Cardiac septum (tissue), 1 donor: ENCODE results near the gene PITRM1. TPM values are rescaled to one million over a fixed set of nuclear protein-coding genes. Genes with fewer than 3 reads are reported as not detected.

Experiments
- DNase-seq: peaks from one replicate; pipeline ENCODE4 v3.0.0-alpha.2; 2020; ENCODE audit warnings: low spot score
- intact Hi-C: fragments of 100-400 bp; cut with DNase I; formaldehyde crosslinking; loops from one replicate; pipeline ENCODE4 v1.14.0; 2022
- total RNA-seq: library from RNA; stranded (reverse); fragmentation: NEBNext Ultra II Directional; extraction: Animal tissue kit (Norgen Biotek cat#: 25700); gene quantifications from one replicate; pipeline ENCODE4 v1.2.1, GENCODE V29; 2021
- donor health status: DM: no; HTN: no; CAD: no.

PITRM1 gene
- total RNA-seq, 1 donor from 2014 or later = 85.3 TPM

DNA sequence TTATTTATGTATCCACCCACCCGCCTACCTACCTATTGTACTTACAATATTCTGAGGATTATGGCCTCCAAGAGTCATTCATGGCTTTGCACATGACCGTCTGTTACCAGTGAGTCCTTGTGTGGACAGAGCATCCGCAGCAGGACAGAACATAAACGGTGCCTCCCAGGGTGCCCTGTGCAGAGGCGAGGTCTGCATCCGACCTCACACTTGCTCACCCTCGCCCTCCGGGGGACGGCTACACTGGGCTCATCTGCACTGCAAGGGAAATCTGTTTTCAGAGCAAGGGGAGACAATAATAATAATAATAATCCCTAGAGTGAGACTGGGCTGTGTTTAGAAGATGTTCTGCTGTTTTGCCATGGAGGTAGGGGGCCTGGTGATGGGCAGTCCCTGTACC is 75.4 kb downstream of the PITRM1 start:
- DNase-seq = no peak
- intact Hi-C loops = no loop called here

DNA sequence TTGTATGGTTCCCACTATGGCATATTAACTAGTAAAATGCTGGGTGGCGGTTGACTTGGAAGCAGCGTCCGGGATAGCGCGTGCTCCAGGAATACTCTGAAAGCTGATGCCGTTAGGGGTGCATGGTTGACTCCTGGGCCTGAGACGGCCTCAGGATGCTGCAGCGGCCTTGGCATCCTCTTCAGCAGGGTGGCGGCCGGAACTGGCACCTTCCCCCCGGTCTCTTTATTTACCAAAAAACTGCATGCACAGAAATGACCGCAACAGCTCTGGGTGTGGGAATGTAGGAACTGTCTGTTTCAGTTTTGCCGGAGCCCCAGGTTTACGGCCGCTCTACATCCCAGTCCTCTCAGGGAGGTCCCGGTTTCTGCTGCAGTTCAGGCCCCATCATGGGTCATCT is 76.4 kb downstream of the PITRM1 start:
- intact Hi-C loops = no loop called here
- no peak for DNase-seq

DNA sequence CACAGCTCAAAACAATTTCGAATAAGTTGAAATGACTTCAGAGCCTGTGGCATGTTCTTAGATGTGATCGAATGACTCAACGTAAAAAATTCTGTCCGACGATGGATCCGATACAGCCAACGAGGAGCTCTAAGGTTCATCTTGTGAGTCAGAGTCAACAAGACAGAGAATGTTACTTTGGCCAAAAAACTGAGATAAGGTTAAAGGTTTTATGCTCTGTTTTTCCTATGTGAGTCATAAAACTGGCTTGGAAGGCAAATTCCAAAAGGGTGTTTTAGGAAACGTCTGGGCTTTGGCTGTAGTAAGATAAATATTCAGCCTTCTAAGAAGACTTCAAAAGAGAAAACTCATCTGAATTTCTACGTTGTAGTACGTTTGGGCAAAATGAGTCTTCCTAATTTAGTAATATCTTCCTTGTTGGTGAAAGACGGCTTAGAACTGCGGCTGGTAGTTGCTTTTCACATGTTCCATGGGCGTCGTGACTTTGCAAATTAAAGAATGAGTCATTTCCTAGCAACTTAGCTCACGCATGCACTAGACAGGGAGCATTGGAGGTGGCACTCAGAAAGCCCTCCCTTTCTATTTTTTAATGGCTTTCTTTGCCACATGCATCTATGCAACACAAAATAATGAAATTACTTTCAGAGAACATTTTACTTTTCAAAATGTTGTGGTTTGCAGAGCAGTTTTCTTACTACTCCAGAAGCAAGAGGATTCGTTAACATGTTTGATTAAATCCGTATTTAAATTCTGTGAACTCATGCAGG is 77.0 kb downstream of the PITRM1 start:
- no peak for DNase-seq
- intact Hi-C loops = no loop called here

DNA sequence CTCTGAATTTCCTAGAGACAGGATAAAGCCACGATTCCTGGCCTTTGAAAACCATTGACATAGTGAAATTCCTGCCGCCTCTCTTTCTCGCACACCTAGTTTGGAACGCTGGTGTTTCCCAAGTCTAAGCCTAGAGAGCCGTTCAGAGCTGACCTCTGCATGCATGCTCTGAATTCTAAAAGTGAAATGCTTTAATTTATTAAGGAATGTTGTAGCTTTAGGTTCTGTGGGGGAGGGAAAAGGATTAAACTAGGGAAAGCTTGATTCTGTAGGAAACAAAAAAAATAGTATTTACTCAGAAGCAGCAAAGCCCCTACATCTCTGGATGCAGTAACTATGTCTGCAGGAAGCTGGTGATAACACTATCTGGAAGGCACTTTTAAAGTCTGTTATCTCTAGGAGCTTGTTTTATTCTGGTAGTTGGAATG is 78.0 kb downstream of the PITRM1 start:
- intact Hi-C loops = no loop called here
- no peak for DNase-seq

DNA sequence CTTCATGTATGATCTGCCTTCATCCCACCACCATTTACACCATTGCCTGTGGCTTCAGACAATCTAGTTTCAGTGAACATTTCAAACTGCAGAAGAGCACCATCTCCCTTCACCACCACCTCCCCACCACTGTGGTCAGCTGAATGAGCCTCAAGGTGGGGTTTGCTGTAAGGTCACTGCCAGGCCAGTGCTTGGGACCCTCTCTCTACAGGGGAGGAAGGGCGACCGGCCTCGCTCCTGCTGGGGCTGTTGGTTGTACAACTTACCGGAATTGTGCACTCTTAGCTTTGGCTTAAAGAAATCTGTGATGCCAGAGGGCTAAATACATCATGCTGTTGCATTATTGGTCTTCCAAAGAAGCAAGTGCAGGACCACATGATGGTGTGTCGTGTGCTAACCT is 78.6 kb downstream of the PITRM1 start:
- DNase-seq = no peak
- intact Hi-C loops = no loop called here

DNA sequence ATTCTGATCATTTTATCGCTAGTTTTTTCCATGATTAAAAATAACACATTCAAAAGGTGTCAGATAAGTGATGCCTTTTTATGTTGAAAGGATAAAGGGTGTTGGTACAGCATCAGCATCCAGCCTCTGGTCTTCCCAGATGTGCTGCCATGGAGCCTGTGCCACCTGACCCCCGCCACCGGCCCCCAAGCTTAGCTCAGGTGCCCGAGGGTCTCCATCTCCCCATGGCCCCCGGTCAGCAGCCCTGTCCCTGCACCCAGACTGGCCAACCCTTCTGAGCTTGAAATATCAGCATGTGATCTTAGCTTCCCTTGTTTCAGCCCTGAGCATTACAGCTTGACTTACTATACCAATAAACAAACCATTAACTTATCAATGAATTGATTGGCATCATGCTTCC is 80.7 kb downstream of the PITRM1 start:
- intact Hi-C loops = no loop called here
- no peak for DNase-seq

DNA sequence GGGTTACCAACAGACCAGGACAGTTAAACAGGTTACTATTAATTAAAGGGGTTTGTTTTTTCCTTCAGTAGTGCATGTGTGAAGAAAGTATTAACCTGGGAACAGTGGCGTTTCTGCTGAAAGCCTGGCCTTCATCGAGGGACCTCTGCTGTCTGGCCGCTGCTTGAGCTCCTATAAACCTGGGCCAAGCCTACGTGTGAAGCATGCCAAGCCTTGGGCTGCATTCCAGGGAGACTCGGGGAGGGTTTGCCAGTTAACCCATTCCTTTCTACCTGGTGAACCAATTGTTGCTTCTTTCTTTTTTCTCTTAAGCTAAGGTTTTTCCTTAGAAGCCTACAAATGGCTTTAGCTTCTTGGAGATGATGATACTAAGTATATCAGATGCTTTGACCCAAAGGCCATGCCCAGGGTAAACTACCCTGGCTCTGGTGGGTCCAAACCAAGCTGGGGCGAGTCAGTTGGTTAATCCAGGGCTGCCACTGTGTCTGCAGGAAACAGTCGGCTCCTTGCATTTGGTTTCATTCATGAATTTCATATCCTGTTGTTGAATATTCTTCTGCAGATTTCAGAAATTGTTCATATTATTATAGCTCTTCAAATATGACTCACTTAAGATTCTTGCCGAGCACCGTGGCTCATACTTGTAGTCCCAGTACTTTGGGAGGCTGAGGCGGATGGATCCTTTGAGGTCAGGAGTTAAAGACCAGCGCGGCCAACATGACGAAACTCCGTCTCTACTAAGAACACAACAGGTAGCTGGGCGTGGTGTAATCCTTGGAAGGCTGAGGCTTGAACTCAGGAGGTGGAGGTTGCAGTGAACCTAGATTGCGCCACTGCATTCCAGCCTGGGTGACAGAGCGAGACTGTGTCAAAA is 81.4 kb downstream of the PITRM1 start:
- DNase-seq = no peak

DNA sequence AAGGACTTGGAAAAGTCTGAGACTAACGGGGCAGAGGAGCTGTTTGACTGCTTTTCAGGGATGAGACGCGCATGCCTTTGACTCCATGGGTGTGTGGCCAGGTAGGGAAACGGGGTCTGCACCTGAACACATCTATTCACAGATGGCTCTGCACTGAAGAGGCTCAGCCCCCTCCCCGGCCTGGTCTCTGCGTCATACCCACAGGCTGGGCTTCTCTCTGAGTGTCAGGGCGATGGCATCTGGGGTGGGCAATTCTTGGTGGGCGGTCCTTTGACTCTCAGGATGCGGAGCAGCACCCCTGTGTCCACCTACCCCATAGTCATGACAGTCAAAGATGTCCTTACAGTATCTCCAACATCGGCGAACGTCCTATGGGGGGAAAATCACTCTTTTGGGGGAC is 82.2 kb downstream of the PITRM1 start:
- no peak for DNase-seq
- intact Hi-C loops = no loop called here

More for the DNA sequence above, 81.4 kb downstream of the PITRM1 start:
- intact Hi-C loops = no loop called here

Other genes with a start within 250 kb of the PITRM1 start
- gene PFKP, start 105.2 kb downstream of the PITRM1 start, total RNA-seq = 215 TPM